CD4-positive, alpha-beta T cell treated with Interleukin-17A for 1 hour (primary cell): ENCODE measurements around the gene MLANA.
"Not testable (repeated sequence)": the region's sequence is repeated elsewhere in the genome, so short reads cannot be mapped to it uniquely, and the experiment has no call there.

Experiments used
- DNase-seq: peaks from one replicate; pipeline ENCODE4 v3.0.0-alpha.2; 2020

MLANA gene

DNA sequence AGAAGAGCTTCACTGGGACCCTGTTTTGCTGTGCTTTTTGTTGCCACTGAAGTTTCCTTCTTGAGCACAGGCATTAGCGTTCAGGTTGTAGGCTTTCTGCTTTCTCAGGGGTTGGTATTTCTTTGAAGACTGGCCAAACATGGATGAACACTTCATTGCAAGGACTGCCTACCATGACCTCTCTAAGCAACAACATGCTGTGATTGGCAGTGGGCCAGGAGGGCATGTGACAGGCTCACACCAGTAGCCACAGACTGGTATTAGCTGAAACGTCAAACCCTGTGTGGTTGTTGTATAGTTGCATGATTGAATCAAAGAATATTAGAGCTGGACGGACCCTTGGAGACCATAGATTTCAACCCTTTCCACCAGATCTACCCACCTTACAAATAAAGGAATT is 20.0 kb upstream of the MLANA start:
- DNase-seq, result no peak

DNA sequence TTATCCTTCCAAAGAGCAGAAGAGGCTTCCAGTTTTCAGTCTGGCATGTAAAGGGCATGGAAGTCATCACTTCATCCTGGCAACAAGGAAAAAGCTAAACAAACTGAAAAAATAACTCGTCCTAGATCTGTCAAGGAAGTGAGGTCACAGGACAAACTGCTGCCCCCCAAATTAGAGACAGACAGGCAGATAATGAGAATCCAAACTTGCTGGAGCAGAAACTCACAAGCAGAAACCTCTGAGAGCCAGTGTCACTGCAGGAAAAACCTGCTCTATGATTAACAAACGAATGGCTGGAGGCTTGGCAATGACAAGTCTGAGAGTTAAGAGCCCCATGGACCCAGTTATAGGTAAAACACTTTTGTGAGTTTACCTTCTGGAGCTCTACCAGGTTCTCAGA is 18.9 kb upstream of the MLANA start:
- no peak for DNase-seq

- DNase-seq, result no peak
Observed at GRCh38 chr9:5872511-5872910, 18.2 kb upstream of the MLANA start.

- no peak for DNase-seq
Observed at GRCh38 chr9:5873439-5873838, 17.2 kb upstream of the MLANA start.

- no peak for DNase-seq
Observed at GRCh38 chr9:5874048-5874447, 16.6 kb upstream of the MLANA start.

- no peak for DNase-seq
Observed at GRCh38 chr9:5876026-5876425, 14.7 kb upstream of the MLANA start.

- no peak for DNase-seq
Observed at GRCh38 chr9:5876711-5877110, 14.0 kb upstream of the MLANA start.

DNA sequence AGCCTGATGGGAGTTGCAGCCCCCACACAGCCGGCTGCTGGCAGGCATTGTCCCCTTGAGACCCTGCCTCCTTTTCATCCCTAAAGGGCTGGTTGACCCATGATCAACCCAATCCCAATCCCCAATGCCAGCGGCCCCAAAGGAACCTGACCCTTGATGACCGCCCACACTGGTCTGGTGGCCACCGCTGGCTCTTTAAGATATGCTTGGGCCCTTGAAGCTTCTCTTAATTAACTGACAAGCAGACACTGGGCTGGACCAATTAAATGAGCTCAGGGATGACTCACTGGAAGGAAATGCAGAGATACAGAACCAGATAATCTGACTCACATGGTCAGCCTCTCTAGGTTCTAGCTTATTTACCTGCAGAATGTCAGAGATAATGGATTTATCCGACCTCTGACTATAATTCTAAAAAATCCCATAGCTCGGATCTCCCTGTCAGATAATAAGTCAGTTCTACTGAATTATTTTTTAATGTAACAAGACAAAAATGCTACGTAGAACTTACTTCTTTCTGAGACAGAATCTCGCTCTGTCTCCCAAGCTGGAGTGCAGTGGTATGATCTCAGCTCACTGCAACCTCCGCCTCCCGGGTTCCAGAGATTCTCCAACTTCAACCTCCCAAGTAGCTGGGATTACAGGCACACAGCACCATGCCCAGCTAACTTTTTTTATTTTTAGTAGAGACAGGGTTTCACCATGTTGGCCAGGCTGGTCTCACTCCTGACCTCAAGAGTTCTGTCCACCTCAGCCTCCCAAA is 11.1 kb upstream of the MLANA start:
- no peak for DNase-seq

GRCh38 chr9:5882244-5883012 is 8.3 kb upstream of the MLANA start:
- DNase-seq, result not testable (repeated sequence)

GRCh38 chr9:5884191-5884590 is 6.5 kb upstream of the MLANA start:
- DNase-seq, result no peak

- DNase-seq, result peak; percentile 78
Observed at GRCh38 chr9:5886114-5886939, 4.4 kb upstream of the MLANA start.

GRCh38 chr9:5892456-5893133 is 1.9 kb downstream of the MLANA start:
- DNase-seq, result no peak

- DNase-seq, result no peak
Observed at GRCh38 chr9:5893134-5893505, 2.4 kb downstream of the MLANA start.

- DNase-seq, result no peak
Observed at GRCh38 chr9:5893591-5894236, 3.0 kb downstream of the MLANA start.

GRCh38 chr9:5894237-5894959 is 3.7 kb downstream of the MLANA start:
- DNase-seq, result no peak

GRCh38 chr9:5895782-5896181 is 5.1 kb downstream of the MLANA start:
- no peak for DNase-seq

DNA sequence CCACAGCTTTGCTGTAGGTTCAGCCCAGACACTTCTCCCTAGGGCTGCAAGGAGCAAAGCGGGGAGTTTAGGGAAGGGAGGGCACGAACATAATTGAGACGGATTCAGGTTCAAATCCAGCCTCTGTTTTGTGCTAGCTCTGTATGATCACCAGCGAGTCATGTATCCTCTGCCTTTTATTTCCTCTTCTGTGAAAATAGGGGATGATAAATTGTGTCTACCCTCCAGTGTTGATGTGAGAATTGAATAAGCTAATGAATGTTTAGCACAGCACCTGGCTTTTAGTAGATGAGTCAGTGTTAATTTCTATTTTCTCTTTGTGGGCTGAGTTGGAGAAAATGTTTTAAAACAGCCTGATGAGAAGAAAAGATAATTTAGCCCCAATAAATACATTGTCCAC is 6.2 kb downstream of the MLANA start:
- no peak for DNase-seq

DNA sequence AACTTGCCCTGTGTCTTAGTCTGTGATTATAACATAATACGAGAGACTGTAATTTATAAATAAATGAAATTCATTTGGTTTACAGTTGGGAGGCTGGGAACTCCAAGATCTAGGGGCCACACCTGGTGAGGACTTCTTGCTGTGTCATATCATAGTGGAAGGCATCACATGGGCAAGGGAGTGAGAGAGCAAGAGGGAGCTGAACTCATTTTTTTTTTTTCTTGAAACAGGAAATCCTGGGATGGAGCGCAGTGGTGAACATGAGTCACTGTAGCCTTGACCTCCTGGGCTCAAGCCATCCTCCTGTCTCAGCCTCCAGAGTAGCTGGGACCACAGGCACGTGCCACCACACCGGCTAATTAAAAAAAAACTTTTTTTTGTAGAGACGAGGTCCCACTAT is 7.2 kb downstream of the MLANA start:
- DNase-seq, result no peak

GRCh38 chr9:5899292-5899691 is 8.6 kb downstream of the MLANA start:
- no peak for DNase-seq

DNA sequence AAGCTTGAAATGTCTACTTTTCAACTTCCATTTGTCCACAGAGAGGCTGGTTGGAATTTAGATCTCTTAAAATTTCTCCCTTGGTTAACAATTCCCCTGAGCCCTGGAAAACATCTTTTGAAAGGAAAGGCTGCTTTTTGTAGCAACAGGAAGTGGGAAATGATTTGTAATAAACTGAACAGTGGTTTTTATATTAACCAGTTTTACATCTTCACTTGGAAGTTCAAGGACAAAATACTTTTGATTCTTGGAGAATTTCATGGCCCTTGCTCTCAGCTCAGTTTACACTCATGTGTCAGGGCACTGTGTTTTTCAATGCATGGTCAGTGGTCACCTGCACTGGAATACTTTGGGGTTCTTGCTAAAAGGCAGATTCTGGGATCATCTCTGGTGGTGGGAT is 9.9 kb downstream of the MLANA start:
- DNase-seq, result no peak

- no peak for DNase-seq
Observed at GRCh38 chr9:5902377-5902776, 11.7 kb downstream of the MLANA start.

GRCh38 chr9:5908918-5909317 is 18.2 kb downstream of the MLANA start:
- no peak for DNase-seq
